HepG2 (cell line): Measurements from ENCODE around the gene PKIB. TPM values are rescaled to one million over a fixed set of nuclear protein-coding genes. Genes with fewer than 3 reads are reported as not detected.
A peak's percentile ranks its signal among the peaks of the same experiment; 100 is the strongest.

ENCODE experiments used
- ATAC-seq: fragments of 200-7000 bp; cut with Tn5 transposase; 3 replicates; pipeline ENCODE4 v1.9.1; 2020; ENCODE audit warnings: mild to moderate bottlenecking, moderate library complexity
- BruUV-seq: library from RNA; stranded (reverse); fragments of 400-500 nt; replicated peaks from 2 replicates; lab custom pipeline; 2021; lab: Mats Ljungman, UMichigan
- CTCF ChIA-PET: fragments of 300-600 bp; formaldehyde crosslinking; extraction: SDS; loops from one replicate; lab custom pipeline; 2021; ENCODE audit warnings: low total read pairs, inconsistent platforms, low intra/inter-chr PET ratio; lab: Yijun Ruan, JAX
- POLR2A ChIA-PET: fragments of 350-600 bp; sonication (Branson Sonifier 250); formaldehyde crosslinking; loops from one replicate; lab custom pipeline; 2020; ENCODE audit warnings: antibody characterized with exemption, inconsistent platforms; lab: Yijun Ruan, JAX
- DNase-seq: peaks from one replicate; pipeline ENCODE4 v3.0.0-alpha.2; 2015; ENCODE audit warnings: low spot score
- FAIRE-seq: peaks from 3 replicates; lab custom pipeline; 2011; peaks lifted over from hg19 to GRCh38; lab: Jason Lieb, UNC
- H2AFZ ChIP-seq: one replicate; pipeline ENCODE4 v1.6.1; 2011; ENCODE audit warnings: low read length, inconsistent platforms
- H3K27ac ChIP-seq: fragments of 300-600 bp; 3 replicates; pipeline ENCODE4 v1.8.0; 2011; ENCODE audit warnings: mixed run types, mild to moderate bottlenecking, mixed read lengths, low read length, inconsistent platforms; ENCODE audit not compliant: insufficient read depth; ENCODE audit errors: extremely low read length
- H3K27me3 ChIP-seq, 2 experiments: fragments of 200-600 bp in 1 of 2; 2 replicates in 1 of 2; 3 replicates in 1 of 2; pipeline versions ENCODE4 v1.6.0 to v1.8.0; 2011; ENCODE audit warnings: low read length in 2 of 2, mild to moderate bottlenecking in 2 of 2, moderate library complexity in 2 of 2, inconsistent platforms in 1 of 2; ENCODE audit not compliant: insufficient read depth in 2 of 2, control insufficient read depth in 1 of 2
- H3K36me3 ChIP-seq, 2 experiments: fragments of 200-600 bp in 1 of 2; replicated peaks in 1 of 2; 2 replicates in 1 of 2; 3 replicates in 1 of 2; pipeline versions ENCODE4 v1.5.1 to v1.8.0; 2011; ENCODE audit warnings: low read length in 2 of 2, inconsistent platforms in 1 of 2; ENCODE audit not compliant: insufficient read depth in 2 of 2, control insufficient read depth in 1 of 2
- H3K4me1 ChIP-seq: 2 replicates; pipeline ENCODE4 v1.5.1; 2012; ENCODE audit warnings: low read length, inconsistent platforms; ENCODE audit not compliant: insufficient read depth
- H3K4me2 ChIP-seq: 2 replicates; pipeline ENCODE4 v1.6.0; 2011; ENCODE audit warnings: low read depth, low read length, inconsistent platforms
- H3K4me3 ChIP-seq, 3 experiments: fragments of 200-600 bp in 1 of 3; sonication (generic), shearing (Covaris generic) in 1 of 3; replicated peaks in 1 of 3; 2 replicates each; pipeline ENCODE4 v1.5.1; 2011 to 2016; ENCODE audit warnings: low read length in 3 of 3, inconsistent platforms in 2 of 3, low read depth in 2 of 3, mild to moderate bottlenecking in 2 of 3, control low read depth in 1 of 3, mixed read lengths in 1 of 3; ENCODE audit not compliant: insufficient read depth in 1 of 3
- H3K79me2 ChIP-seq: one replicate; pipeline ENCODE4 v1.6.1; 2011; ENCODE audit warnings: low read length, inconsistent platforms; ENCODE audit not compliant: insufficient read depth
- H3K9ac ChIP-seq: 2 replicates; pipeline ENCODE4 v1.6.0; 2011; ENCODE audit warnings: mild to moderate bottlenecking, low read depth, low read length, inconsistent platforms; ENCODE audit not compliant: insufficient read depth
- H3K9me3 ChIP-seq: 2 replicates; pipeline ENCODE4 v1.5.1; 2012; ENCODE audit warnings: mild to moderate bottlenecking, low read length
- H4K20me1 ChIP-seq: 2 replicates; pipeline ENCODE4 v1.6.0; 2011; ENCODE audit warnings: inconsistent platforms, mild to moderate bottlenecking, low read length, moderate library complexity; ENCODE audit not compliant: insufficient read depth
- BRD4 ChIP-seq: sonication (generic); formaldehyde crosslinking; IDR thresholded peaks from 2 replicates; pipeline ENCODE4 v1.4.0; 2020; ENCODE audit warnings: missing genetic modification reagents
- ELF1 ChIP-seq: sonication (generic); formaldehyde crosslinking; IDR thresholded peaks from 2 replicates; pipeline ENCODE4 v1.4.0; 2020; ENCODE audit warnings: missing genetic modification reagents
- FOSL2 ChIP-seq: sonication (generic); formaldehyde crosslinking; IDR thresholded peaks from 2 replicates; pipeline ENCODE4 v1.4.0; 2020; ENCODE audit warnings: missing genetic modification reagents
- GATAD1 ChIP-seq: IDR thresholded peaks from 2 replicates; pipeline ENCODE4 v1.6.1; 2016; ENCODE audit warnings: missing genetic modification reagents, missing compliant biosample characterization
- HOXA7 ChIP-seq: sonication (generic); formaldehyde crosslinking; IDR thresholded peaks from 2 replicates; pipeline ENCODE4 v1.8.1; 2022; ENCODE audit warnings: mild to moderate bottlenecking, missing genetic modification reagents, moderate library complexity
- JARID2 ChIP-seq: sonication (generic); formaldehyde crosslinking; IDR thresholded peaks from 2 replicates; pipeline ENCODE4 v1.8.1; 2023; ENCODE audit warnings: missing genetic modification reagents, inconsistent platforms; ENCODE audit not compliant: insufficient replicate concordance
- MTF1 ChIP-seq: sonication (generic); formaldehyde crosslinking; IDR thresholded peaks from 2 replicates; pipeline ENCODE4 v1.5.0; 2020; ENCODE audit warnings: missing genetic modification reagents
- POLR2AphosphoS5 ChIP-seq: IDR thresholded peaks from 2 replicates; pipeline ENCODE4 v1.6.1; 2012; ENCODE audit warnings: low read depth, low read length
- REL ChIP-seq: sonication (generic); formaldehyde crosslinking; conservative IDR thresholded peaks from 2 replicates; pipeline ENCODE4 v1.8.0; 2022; ENCODE audit warnings: mild to moderate bottlenecking, missing genetic modification reagents, moderate library complexity
- SIN3A ChIP-seq: IDR thresholded peaks from 2 replicates; pipeline ENCODE4 v1.6.1; 2011; ENCODE audit warnings: low read depth, mild to moderate bottlenecking, control low read depth, low read length, borderline replicate concordance
- SIX4 ChIP-seq: sonication (generic); formaldehyde crosslinking; IDR thresholded peaks from 2 replicates; pipeline ENCODE4 v1.4.0; 2020; ENCODE audit warnings: missing genetic modification reagents
- TRIM24 ChIP-seq: sonication (generic); formaldehyde crosslinking; IDR thresholded peaks from 2 replicates; pipeline ENCODE4 v1.8.0; 2022; ENCODE audit warnings: mild to moderate bottlenecking, missing genetic modification reagents
- ZMYM2 ChIP-seq: sonication (generic); formaldehyde crosslinking; IDR thresholded peaks from 2 replicates; pipeline ENCODE4 v1.8.0; 2022; ENCODE audit warnings: mild to moderate bottlenecking, missing genetic modification reagents
- ZNF441 ChIP-seq: sonication (generic); formaldehyde crosslinking; IDR thresholded peaks from 2 replicates; pipeline ENCODE4 v1.7.0; 2021; ENCODE audit warnings: missing genetic modification reagents, borderline replicate concordance
- ZNF558 ChIP-seq: sonication (generic); formaldehyde crosslinking; IDR thresholded peaks from 2 replicates; pipeline ENCODE4 v1.9.0; 2022; ENCODE audit warnings: mild to moderate bottlenecking, missing genetic modification reagents, borderline replicate concordance
- ZNF816 ChIP-seq: sonication (generic); formaldehyde crosslinking; IDR thresholded peaks from 2 replicates; pipeline ENCODE4 v1.8.0; 2022; ENCODE audit warnings: missing genetic modification reagents, mild to moderate bottlenecking, borderline replicate concordance
- WGBS: methylation state at CpG from one replicate; pipeline ENCODE4 v1.1.6; 2017; ENCODE audit warnings: low lambda C conversion rate; 5-methylcytosine and 5-hydroxymethylcytosine counted together
- in situ Hi-C: cut with HindIII; loops from 2 replicates; pipeline ENCODE4 v1.10.0; 2017; ENCODE audit warnings: low pct_unique_long_range_greater_than_20kb; ENCODE audit not compliant: extremely low pct_ligation_motif_present
- intact Hi-C: fragments of 100-400 bp; cut with micrococcal nuclease; formaldehyde crosslinking; loops from one replicate; pipeline ENCODE4 v1.10.0; 2022; ENCODE audit not compliant: unreplicated experiment
- polyA plus RNA-seq, 8 experiments: library from polyadenylated mRNA; depleted of rRNA in 3 of 8; stranded (reverse) in 7 of 8; unstranded in 1 of 8; fragments of >200 nt; fragmentation: Illumina TruSeq in 4 of 8; extraction: Trizol in 4 of 8; gene quantifications; 2 replicates each; pipeline versions ENCODE4 v1.2.1 to v1.2.3, GENCODE V29; 2011 to 2016; ENCODE audit warnings: low read depth in 4 of 8, missing spikeins in 1 of 8, mixed read lengths in 1 of 8; ENCODE audit not compliant: insufficient read depth in 1 of 8
- total RNA-seq, 5 experiments: library from RNA; depleted of rRNA; stranded (reverse); fragments of >200 nt; fragmentation: Illumina TruSeq; extraction: Trizol; gene quantifications; 2 replicates each; pipeline ENCODE4 v1.2.3, GENCODE V29; 2016; ENCODE audit warnings: low read depth in 1 of 5
- TF ChIP-seq, protein P1 (sequence below): sonication (generic); formaldehyde crosslinking; IDR thresholded peaks from 2 replicates; pipeline ENCODE4 v1.8.0; 2022; ENCODE audit warnings: missing genetic modification reagents, mild to moderate bottlenecking, borderline replicate concordance
- TF ChIP-seq, protein P2 (sequence below): IDR thresholded peaks from 2 replicates; pipeline ENCODE4 v1.6.1; 2016
- TF ChIP-seq, protein P3 (sequence below): sonication (generic); formaldehyde crosslinking; IDR thresholded peaks from 2 replicates; pipeline ENCODE4 v1.4.0; 2020; ENCODE audit warnings: mild to moderate bottlenecking, missing genetic modification reagents

Gene PKIB
- total and polyA plus RNA-seq, 2 of the 13 experiments (the other 11 are each of a cell fraction or from before 2014, with no cell fraction given) = 1.4 to 1.5 TPM

DNA sequence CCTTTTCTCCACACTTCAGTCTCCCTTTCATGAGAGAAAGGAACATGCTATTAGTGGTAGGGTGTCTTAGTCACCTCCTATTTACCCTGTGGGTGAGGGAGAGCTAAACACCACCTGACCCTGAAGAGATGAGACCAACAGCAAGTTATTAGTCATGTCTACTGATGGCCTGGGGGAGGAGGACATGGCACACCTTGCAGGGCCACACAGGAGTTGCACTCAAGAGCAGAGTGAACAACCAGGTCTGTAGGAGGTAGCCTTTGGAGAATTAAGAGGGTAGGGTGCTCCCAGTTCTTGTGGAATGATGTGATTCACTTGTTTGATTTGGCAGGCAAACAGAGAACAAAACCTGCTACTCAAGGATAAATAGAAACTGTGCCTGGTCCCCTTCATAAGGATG lies 86.6 kb downstream of the PKIB start:
- FAIRE-seq (no peak), ATAC-seq (no peak), DNase-seq (peak; percentile 13)
- BruUV-seq = no TSS peak
- Histone ChIP-seq H3K9ac (no peak overlapping the region), H3K4me2 (no peak overlapping the region), H2AFZ (no peak overlapping the region), H3K4me3 (no peak overlapping the region), H3K27me3 (no peaks in the 10 kb centered on the region), H3K9me3 (no peaks in the 10 kb centered on the region), H3K27ac (no peak overlapping the region), H3K79me2 (no peaks in the 10 kb centered on the region), H3K4me1 (no peaks in the 10 kb centered on the region)
- ChIA-PET POLR2A (no interaction called here), CTCF (no interaction called here)
- TF ChIP-seq FOSL2 (CRISPR knock-in tag) = 0 out of 2 replicates have a peak, but pooled peaks have one; percentile 17
- no peak for TF ChIP-seq GATAD1
- TF ChIP-seq, all 625 proteins: peak for 1
- intact Hi-C loops (no loop called here), in situ Hi-C loops (no loop called here)
- H4K20me1 ChIP-seq = no peaks in the 10 kb centered on the region
- no peaks in the 10 kb centered on the region for H3K36me3 ChIP-seq

DNA sequence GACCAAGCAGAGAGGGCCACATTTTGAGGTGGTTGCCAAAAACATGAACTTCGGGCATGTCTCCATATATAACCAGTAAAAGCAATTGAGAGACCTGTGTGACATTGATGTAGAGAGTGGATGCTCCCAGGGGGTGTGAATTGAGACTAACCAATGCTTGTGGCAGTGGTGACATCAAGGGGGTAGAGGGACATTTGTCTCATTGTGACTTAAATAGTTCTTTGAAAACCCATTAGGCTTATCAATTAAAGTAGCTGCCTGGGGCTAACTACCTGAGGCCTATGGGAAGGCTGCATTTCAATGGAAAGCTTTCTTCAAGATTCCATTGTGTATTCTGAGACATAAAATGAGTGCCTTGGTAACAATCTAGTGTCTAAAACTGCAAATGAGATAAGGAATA lies 87.3 kb downstream of the PKIB start:
- Histone ChIP-seq H3K27me3 (no peaks in the 10 kb centered on the region), H3K9ac (no peak overlapping the region), H2AFZ (no peak overlapping the region), H3K4me1 (no peaks in the 10 kb centered on the region), H4K20me1 (no peaks in the 10 kb centered on the region), H3K4me3 (no peak overlapping the region), H3K4me2 (no peak overlapping the region), H3K9me3 (no peaks in the 10 kb centered on the region), H3K79me2 (no peaks in the 10 kb centered on the region), H3K36me3 (no peaks in the 10 kb centered on the region), H3K27ac (no peak overlapping the region)
- in situ Hi-C loops (no loop called here), intact Hi-C loops (no loop called here)
- FAIRE-seq (no peak), ATAC-seq (no peak), DNase-seq (no peak)
- ChIA-PET POLR2A (no interaction called here), CTCF (no interaction called here)
- WGBS = 0% methylated on average over 1 of the region's 1 CpG
- no TSS peak for BruUV-seq
- no peak for TF ChIP-seq ZNF441 (CRISPR knock-in tag)
- TF ChIP-seq, protein P1, sequence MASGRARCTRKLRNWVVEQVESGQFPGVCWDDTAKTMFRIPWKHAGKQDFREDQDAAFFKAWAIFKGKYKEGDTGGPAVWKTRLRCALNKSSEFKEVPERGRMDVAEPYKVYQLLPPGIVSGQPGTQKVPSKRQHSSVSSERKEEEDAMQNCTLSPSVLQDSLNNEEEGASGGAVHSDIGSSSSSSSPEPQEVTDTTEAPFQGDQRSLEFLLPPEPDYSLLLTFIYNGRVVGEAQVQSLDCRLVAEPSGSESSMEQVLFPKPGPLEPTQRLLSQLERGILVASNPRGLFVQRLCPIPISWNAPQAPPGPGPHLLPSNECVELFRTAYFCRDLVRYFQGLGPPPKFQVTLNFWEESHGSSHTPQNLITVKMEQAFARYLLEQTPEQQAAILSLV (CRISPR knock-in tag) = no peak
- no peak for TF ChIP-seq ELF1
- TF ChIP-seq SIX4 (CRISPR knock-in tag) = no peak
- TF ChIP-seq JARID2 (CRISPR knock-in tag) = no peak
- TF ChIP-seq POLR2AphosphoS5 = no peak
- no peak for TF ChIP-seq MTF1 (CRISPR knock-in tag)
- no peak for TF ChIP-seq SIN3A
- TF ChIP-seq ZNF558 (CRISPR knock-in tag) = no peak
- TF ChIP-seq ZNF816 (CRISPR knock-in tag) = no peak
- no peak for TF ChIP-seq TRIM24 (CRISPR knock-in tag)
- TF ChIP-seq, protein P2, sequence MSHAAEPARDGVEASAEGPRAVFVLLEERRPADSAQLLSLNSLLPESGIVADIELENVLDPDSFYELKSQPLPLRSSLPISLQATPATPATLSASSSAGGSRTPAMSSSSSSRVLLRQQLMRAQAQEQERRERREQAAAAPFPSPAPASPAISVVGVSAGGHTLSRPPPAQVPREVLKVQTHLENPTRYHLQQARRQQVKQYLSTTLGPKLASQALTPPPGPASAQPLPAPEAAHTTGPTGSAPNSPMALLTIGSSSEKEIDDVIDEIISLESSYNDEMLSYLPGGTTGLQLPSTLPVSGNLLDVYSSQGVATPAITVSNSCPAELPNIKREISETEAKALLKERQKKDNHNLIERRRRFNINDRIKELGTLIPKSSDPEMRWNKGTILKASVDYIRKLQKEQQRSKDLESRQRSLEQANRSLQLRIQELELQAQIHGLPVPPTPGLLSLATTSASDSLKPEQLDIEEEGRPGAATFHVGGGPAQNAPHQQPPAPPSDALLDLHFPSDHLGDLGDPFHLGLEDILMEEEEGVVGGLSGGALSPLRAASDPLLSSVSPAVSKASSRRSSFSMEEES = no peak
- TF ChIP-seq REL = no peak
- TF ChIP-seq, protein P3, sequence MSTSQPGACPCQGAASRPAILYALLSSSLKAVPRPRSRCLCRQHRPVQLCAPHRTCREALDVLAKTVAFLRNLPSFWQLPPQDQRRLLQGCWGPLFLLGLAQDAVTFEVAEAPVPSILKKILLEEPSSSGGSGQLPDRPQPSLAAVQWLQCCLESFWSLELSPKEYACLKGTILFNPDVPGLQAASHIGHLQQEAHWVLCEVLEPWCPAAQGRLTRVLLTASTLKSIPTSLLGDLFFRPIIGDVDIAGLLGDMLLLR (CRISPR knock-in tag) = no peak
- TF ChIP-seq BRD4 (CRISPR knock-in tag) = no peak
- no peak for TF ChIP-seq ZMYM2
- TF ChIP-seq HOXA7 (CRISPR knock-in tag) = no peak
